Kidney glomerular epithelial cell (primary cell): ENCODE data around the gene ASB8.

Experiments
- DNase-seq: peaks from one replicate; lab custom pipeline; 2025; lab: John Stamatoyannopoulos, UW

The ASB8 gene, protein sequence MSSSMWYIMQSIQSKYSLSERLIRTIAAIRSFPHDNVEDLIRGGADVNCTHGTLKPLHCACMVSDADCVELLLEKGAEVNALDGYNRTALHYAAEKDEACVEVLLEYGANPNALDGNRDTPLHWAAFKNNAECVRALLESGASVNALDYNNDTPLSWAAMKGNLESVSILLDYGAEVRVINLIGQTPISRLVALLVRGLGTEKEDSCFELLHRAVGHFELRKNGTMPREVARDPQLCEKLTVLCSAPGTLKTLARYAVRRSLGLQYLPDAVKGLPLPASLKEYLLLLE

DNA sequence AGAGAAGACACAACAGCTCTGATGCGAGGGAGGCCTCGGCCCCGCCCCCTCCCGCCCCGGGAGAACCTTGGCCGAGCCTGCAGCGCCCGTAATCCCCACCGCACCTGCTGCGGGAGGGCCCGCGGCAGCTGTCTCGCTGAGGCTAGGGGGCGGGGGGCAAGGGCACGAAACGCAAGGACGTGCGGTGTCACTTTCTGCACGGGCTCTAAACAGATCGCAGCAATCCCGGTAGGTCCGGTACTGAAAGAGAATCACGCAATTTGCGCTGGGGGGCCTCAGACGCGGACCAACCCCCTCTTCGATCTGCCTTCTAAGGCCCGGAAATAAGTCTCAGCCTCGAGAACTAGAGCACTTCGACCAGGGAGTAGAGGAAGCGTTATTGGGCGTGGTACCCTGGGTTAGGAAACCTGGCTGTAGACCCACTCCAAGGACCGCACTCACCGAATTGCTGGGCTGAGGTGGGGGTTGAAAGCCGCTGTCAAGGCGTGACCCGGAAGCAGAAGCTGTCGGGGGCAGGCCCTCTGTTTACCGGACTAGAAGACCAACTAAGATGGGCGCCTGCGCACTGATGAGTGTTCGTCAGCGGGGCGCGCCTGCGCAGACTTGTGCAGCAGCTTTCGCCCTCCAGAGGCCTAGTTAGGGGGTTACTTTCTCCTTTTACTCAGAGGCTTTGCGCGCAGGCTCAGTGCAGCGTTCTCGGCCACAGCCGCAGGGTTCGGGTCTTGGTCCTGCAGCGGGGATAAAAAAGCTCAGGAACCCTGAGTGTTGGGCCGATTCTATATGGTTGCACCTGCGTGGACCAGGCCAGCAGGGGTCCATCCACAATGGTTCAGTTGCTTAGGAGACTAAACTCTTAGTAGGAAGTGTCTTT, at the start of gene ASB8:
Gene ASB8, minus strand, starts transcription at position 498 of the 871 bp plus-strand sequence. CDS start 4,019 bp downstream, outside the sequence.
- peak; percentile 95 for DNase-seq

DNA sequence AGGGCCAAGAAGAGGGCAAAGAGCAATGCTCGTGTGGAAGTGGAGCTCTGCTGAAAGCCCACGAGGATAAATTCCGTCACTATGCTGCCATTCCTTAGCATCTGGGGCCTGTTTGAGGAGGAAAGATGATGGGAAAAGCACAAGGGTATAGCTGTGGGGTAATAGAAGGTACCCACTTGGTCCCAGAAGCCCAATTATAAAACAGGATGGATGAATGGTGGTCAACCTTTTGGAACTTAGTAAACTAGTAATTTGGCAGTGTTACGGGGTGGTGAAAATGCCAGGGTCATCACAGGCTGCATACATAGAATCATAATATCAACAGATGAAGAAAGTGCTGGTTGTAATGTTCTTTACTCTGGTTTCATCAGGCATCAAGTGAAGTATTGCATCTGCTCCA, 45.9 kb upstream of the ASB8 start, which contains the start of gene OR10AD1:
Gene OR10AD1, minus strand, starts transcription at position 101 of the 400 bp plus-strand sequence. Its CDS starts 0 bp downstream, at position 101.
- no peak for DNase-seq

DNA sequence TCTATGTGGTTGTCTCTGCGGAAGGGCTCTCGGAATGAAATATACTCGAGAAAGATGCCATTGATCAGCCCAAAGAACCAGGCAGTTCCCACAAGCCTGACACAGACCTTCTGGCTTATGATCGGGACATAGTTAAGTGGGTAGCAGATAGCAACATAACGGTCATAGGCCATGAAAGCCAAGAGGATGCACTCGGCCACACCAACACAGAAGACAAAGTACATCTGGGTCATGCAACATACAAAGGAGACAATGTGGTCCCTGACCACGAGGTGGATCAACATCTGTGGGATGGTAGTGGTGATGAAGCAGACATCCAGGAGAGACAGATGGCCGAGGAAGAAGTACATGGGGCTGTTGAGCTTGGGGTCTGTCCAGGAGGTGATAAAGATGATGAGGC, 45.5 kb upstream of the ASB8 start:
- no peak for DNase-seq

DNA sequence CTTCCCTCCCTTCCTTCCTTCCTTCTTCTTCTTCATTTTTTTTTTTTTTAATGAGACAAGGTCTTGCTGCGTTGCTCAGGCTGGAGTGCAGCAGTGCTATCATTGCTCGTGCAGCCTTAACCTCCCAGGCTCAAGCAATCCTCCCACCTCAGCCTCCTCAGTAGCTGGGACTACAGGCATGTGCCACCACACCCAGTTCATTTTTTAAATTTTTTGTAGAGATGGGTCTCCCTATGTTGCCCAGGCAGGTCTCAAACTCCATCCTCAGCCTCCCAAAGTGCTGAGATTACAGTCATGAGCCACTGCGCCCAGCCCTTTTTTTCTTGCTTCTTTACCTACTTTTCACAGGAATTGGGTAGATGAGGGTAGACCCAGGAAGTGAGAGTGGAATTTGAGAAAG, 44.2 kb upstream of the ASB8 start:
- DNase-seq, result no peak

DNA sequence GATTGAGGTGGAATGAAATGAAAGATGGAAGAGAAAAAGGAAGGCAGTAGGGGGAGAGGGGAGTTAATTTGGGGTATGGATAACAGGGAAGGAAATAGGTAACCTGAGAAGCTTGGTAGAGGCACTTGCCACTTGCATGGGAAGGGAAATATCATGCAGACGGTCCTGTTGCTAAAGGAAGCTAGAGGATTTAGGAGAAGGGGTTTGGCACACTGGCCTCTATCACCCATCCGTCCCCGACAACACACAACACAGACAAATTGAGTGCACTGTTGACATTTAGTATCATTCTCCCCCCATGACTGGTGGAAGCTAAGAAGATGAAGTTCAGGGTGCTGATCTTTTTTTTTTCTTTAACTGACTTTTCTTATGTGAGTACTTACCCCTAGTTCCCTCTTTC, 43.8 kb upstream of the ASB8 start:
- DNase-seq, result no peak

DNA sequence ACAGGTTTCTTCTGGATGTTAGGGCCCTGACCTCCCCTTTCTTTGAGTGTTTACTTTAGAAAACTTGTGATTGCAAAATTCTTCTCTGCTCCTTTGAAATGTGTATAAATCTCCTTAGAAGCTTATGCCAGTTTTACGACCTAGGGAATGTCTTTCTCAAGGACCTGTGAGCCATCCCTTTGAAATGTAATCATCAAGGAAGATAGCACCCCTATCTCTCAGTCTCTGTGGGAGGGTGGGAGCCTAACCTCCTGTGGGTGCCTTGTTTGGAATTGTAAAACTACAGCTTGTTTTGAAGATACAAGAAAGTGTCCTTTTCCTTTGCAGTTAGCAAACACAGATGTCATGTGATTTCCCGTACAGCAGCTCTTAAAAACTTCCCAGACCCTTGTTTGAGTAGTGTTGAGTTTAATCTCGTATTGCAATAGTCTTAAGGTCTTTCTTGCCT, 42.5 kb upstream of the ASB8 start:
- peak; percentile 31 for DNase-seq

DNA sequence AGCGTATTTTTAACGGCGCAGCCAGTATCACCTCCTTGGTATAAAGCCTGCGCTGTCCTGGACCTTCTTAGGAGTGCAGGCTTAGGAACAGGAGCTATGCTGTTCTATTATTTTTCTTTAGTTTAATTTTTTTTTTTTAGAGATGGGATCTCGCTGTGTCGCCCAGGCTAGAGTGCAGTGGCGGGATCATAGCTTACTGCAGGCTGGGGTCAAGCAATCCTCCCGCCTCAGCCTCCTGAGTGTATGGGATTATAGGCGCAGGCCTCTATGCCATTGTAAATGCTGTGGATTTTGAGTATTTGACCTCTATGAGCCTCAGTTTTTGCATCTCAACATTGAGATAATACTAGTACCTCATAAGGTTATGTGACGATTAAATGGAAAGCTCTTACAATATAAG, 41.7 kb upstream of the ASB8 start:
- no peak for DNase-seq

DNA sequence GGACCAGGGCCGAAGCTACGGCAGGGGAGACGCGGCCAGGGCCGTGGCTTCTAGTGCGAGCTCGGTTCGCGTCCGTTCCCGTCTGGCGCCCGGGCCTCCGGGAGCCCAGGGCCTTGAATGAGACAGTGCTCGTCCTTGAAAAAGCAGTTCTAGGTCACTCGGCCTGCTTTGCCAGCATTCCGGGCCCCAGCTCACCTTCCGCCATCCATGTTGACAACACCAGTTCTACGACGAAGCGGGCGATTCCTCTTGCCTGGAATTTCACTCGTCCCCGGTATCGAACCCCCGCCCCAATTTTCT, 41.3 kb upstream of the ASB8 start:
- no peak for DNase-seq

DNA sequence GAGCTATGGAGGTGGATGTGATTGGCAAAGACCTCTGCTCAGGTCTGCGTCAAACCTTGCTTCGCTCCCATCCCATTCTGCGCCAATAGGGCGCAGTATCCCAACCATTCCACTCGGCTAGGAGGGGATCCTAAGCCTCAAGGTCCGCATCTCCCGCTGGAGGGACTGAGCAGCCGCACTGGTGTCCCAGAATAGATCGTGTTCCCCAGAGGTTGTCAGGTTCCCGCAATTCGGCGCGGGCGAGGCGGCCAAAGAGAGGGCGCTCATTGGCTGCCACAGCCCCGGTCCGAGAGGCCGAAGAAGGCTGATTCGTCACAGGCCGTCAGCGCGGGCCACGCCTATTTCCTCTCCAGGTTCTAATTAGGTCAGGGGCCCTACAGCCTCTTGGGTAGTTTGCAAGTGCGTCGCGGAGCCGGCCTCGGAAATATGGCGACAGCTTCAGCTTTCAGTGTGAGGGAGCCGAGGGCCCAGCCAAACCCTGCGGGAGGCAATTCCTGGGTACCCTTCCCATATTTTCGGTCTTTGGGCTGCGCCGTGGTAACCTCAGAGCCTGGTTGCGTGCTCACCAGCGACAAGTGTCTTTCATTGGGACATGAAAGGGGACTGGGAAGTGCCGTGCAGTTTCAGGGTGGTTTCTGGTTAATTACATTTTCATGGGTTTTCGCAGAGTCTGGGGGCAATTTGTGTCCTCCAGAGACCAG, 40.8 kb upstream of the ASB8 start:
- DNase-seq, result peak; percentile 87

DNA sequence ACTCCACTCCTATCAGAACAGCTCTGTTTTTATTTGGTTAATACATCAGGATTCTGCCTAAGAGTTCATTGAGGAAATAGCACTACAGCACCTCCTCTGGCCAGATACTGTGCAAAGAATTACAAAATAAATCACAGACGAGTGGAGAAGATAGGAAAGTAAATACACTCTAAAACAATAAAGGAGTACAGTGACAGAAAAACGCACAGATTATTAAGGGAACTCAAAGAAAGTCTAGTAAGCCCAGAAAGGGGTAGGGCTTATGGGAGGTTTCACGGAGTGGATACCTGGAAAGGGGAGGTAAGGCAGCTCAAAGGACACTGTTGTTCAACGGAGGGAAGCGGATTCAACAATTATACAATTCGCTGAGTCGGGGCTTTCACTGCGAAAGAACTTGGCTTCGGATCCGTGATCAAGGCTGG, 40.2 kb upstream of the ASB8 start:
- DNase-seq, result peak; percentile 70

DNA sequence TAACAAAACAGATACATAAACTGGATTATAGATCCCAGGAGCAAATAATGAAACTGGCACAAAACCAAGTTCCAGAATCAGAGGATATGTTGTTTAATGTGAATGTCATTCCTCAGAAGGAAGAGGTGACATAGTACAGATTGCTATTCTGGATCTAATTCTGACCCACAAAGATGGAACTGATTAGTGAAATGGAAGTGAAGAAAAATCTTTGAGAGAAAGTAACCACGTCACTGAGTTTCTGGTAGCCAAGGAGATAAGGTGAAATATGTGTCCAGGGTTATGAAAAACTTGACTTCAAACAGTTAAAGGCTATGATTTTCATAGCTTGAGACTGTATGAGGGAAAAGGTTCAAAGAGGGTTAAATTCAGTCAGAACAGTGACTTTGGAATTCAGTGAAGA, 37.5 kb upstream of the ASB8 start:
- no peak for DNase-seq

DNA sequence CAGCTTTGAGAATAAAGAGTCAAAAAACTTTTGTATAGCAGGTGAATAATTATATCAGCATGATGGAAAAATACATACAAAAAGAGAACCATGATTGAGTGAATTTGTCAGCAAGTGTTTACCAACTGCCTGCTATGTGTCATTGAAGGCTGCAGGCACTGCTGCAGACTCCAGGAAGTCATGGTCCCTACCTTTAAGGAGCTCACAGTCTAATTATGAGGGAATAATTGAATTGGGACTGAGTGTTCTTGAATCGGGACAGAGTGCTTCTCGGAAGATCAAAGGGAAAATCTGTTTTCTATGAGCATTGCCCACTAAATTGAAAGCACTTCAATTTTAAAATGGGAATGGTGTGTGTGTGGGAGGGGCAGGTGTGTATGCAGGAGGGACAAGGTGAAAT, 36.3 kb upstream of the ASB8 start:
- no peak for DNase-seq

DNA sequence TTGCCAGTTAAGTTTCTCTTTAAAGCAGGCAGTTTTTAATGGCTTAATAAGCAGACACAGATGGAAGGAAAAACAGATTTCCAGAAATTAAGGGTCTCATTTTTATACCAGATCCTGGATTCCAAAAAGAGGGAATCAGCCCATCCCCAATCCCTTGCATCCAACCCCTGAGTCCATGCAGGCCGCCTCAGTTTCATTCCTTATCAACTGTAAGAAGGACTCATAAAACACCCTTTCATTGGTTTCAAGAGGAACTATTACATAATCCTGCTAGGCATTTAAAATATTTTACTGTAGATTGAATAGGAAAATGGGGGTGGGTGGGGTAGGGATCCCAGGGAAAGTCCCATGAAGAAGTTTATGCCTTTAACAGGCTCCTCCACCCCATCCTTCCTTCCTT, 35.5 kb upstream of the ASB8 start:
- DNase-seq, result no peak

DNA sequence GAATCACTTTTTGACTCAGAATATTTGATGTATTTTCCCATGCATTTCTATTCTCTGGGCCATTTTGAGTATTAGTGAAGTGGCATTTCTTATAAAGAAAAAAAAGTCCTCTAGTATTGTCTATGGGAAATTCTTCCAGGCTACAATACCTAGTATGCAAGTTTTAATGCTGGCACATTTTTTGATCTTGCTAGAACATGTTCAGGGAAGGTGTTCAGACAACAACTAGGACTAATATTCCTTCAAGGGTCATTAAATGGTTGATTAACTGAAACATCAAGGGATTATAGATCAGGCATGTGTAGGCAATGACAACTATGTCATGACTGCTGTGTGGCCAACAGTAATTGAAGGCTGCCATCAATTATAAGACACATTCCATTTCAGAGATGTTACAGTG, 33.8 kb upstream of the ASB8 start:
- no peak for DNase-seq

DNA sequence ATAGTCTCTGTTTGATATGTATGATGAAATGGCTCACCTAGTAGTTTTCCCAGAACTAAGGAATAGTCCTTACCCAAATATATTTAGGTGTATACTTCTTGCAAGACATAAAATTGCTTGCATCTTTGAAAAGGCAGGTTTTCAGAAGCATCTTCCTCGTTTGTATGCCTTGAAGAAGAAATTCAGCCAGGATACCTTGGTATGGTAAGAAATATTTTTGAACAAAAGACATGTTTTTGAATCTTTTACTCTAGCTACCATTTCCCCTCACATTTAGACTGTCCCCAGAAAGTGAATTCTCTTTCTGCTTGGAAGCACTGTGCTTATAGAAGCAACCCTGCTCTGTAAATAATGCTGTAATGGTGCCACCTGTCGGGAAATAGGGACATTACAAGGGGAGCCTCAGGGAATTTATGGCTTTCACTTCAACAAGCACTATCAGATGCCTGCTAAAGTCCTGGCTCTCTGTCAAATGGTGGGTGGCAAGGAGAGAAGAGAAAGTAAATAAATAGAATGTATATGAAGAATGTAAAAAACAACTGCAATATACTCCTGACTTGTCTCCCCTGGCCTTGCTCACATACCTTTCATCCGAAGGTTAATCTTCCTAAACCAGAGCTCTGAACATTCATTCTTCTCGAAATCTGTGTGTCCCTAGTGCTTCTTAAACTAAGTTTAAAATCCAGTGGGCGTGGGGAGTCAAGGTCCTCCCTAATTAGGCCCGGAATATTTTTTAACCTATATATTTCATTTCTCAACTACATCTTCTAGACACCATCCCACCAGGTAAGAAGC, 32.2 kb upstream of the ASB8 start:
- peak; percentile 34 for DNase-seq

DNA sequence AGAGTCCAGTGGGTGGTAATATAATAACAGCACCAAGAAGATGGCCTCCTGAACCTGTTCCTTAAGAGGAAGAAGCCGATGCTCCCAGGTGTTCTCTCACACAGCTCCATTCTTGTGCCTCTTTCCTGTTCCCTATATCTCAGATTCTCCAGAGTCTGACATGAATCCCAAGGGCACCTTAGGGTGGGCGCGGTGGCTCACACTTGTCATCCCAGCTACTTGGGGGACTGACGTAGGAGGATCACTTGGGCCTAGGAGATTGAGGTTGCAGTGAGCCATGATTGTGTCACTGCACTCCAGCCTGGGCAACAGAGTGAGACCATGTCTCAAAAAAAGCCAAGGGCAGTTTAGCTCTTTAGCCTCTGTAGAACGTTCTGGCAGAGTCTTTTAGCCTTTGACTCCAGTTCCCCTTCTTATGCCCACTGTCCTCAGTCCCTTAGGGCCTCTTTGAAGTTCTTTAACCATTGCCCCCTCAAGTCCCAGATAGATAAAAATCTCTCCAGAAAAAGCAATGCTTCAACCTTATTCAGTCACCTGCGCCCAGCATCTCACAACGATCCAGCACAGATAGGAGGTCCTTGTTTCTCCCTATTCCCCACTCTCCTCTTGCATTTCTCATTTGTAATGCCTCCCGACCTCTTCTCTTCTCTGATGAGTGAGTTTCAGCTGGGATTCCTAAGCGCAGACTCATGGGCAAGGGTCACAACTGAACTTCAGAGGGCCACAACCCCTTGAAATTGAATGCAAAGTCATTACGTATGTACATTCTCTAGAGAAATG, 30.8 kb upstream of the ASB8 start:
- DNase-seq, result no peak

DNA sequence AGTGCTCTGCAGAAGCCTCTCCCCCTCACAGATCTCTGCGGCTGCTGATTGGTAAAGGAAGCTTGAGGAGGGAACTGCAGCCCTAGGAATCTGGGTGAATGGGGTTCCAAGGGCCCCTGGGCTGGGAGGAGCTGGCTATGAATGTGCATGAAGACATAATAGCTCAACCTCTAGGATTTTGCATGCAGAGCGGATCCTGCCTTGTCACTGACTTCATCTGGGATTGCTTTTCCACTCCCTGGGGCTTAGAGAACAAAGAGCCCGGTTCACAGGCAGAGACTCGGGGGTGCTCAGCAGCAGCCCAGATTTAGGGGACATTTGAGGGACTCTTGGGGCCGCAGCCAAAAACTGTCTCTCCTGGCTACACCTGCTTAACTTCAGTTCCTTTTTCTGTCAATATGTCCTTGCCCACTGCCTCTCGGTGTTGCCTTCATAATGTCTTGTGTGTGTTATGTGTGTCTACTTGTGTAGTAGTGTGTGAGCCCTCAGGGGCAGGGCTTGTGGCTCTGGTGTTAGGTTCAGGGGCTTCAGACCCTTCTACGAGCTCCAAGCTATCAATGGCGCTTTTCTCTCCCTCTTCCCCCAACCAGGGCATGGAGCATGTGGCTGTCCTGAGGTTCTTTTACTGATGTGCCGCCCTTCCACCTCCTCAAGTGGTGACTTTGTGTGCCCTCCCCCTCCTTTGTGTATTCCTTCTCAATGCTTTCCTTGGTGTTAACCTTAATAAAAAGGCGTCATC, 28.0 kb upstream of the ASB8 start:
- DNase-seq, result no peak

DNA sequence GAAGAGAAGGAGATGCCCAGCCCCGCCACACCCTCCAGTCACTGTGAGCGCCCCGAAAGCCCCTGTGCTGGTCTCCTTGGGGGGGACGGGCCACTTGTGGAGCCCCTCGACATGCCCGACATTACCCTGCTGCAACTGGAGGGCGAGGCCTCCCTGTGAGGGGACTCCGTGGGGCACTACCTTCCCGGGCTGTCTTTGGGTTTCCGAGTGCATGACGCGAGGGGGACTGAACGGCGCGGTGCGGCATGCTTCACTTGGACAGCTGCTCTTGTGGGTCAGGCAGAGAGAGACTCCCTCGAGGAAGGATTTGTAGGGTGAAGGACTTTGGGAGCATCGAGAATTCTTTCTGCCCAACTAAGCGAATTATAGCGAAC, 27.2 kb upstream of the ASB8 start:
- no peak for DNase-seq

DNA sequence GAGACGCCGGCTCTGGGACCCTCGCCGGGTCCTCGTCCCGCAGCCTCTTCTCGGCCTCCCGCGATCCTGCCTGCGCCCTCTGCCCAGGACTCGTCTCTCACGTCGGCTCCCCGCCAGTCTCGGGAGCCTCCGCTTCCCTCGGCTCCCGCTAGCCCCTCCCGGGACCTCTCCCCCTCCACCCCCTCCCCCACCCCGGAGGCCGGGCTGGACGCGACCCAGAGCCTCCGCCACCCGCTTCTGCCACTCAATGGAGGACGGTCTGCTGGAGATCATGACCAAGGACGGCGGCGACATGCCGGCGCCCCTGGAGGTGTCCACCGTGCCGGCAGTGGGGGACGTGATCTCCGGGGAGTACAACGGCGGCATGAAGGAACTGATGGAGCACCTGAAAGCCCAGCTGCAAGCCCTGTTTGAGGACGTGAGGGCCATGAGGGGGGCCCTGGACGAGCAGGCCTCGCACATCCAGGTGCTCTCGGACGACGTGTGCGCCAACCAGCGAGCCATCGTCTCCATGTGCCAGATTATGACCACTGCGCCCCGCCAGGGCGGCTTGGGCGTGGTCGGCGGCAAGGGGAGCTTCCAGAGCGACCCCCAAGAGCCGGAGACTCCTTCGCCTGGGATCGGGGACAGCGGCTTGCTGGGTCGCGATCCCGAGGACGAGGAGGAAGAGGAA, 26.7 kb upstream of the ASB8 start:
- DNase-seq, result no peak
